PFSK-1 (cell line): Measurements from ENCODE around the gene MST1.

ENCODE experiments used
- FOXP2 ChIP-seq: optimal IDR thresholded peaks from 2 replicates; pipeline ENCODE3; 2011; ENCODE audit warnings: borderline replicate concordance, control low read depth, inconsistent platforms; ENCODE audit not compliant: insufficient read depth; ENCODE audit errors: extremely low read length, extremely low read depth
- POLR2AphosphoS5 ChIP-seq: IDR thresholded peaks from 2 replicates; pipeline ENCODE4 v1.6.1; 2012; ENCODE audit warnings: low read depth, mild to moderate bottlenecking, control low read depth, low read length, moderate library complexity
- SIN3A ChIP-seq: IDR thresholded peaks from 2 replicates; pipeline ENCODE4 v1.6.1; 2012; ENCODE audit warnings: mild to moderate bottlenecking, low read length, moderate library complexity, borderline replicate concordance; ENCODE audit not compliant: insufficient read depth
- TAF1 ChIP-seq: IDR thresholded peaks from 2 replicates; pipeline ENCODE4 v1.6.1; 2012; ENCODE audit warnings: low read length, control low read depth, borderline replicate concordance; ENCODE audit not compliant: insufficient read depth
- TF ChIP-seq, protein P1 (sequence below), 2 experiments: IDR thresholded peaks; 2 replicates each; pipeline versions ENCODE4 v1.6.1 to v1.8.0; 2011 to 2012; ENCODE audit warnings: low read depth in 2 of 2, low read length in 2 of 2, control low read depth in 1 of 2, inconsistent platforms in 1 of 2, mild to moderate bottlenecking in 1 of 2, moderate library complexity in 1 of 2; ENCODE audit not compliant: insufficient read depth in 1 of 2

DNA sequence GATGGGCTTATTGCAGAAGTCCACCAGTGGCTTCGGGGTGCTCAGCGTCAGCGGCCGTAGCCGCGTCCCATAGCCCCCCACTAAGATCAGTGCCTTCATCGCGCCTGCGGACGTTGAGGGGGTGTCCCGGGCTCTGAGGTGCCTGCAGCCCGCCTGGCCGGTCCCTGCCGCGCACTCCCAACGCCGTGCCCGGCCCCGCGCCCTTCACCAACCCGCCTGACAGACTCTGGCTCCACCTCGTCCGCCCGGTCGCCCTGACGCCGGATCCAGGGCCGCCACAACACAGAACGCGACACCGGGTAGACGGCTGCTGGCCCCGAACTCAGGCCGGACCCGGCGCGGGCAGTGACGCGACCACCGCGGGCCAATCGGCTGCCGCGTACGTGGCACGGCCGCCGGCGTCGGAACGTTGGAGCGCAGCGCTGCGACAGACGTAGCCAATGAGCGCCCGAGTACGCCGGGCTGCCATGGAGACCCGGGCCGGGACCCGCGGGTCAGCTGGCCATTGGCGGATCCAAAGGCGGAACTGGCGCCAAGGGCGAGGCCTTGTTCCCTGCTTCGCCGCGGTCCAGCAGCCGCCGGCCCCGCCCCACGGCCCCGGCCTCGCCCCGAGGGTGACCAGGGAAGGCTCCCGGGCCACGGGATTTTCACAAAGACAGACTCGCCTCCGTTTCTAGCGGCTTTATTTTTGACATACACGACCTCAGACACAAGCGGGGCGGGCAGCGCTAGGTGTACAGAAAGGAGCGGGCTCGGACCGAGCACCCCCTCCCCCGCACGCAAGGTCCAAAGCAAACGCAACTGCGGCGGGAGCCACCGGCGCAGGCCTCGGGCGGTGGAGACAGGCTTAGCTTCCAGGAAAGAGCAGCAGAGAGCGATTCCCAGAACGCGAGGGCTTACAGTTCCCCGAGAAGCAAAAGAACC lies 34.6 kb upstream of the MST1 start, which contains the start of gene GMPPB:
- TF ChIP-seq POLR2AphosphoS5 (peak; percentile 69; the same call in 1 of the 2 replicates), TAF1 (no peak), SIN3A (no peak; the same call in 1 of the 2 replicates), FOXP2 (no peak)
- TF ChIP-seq, protein P1, sequence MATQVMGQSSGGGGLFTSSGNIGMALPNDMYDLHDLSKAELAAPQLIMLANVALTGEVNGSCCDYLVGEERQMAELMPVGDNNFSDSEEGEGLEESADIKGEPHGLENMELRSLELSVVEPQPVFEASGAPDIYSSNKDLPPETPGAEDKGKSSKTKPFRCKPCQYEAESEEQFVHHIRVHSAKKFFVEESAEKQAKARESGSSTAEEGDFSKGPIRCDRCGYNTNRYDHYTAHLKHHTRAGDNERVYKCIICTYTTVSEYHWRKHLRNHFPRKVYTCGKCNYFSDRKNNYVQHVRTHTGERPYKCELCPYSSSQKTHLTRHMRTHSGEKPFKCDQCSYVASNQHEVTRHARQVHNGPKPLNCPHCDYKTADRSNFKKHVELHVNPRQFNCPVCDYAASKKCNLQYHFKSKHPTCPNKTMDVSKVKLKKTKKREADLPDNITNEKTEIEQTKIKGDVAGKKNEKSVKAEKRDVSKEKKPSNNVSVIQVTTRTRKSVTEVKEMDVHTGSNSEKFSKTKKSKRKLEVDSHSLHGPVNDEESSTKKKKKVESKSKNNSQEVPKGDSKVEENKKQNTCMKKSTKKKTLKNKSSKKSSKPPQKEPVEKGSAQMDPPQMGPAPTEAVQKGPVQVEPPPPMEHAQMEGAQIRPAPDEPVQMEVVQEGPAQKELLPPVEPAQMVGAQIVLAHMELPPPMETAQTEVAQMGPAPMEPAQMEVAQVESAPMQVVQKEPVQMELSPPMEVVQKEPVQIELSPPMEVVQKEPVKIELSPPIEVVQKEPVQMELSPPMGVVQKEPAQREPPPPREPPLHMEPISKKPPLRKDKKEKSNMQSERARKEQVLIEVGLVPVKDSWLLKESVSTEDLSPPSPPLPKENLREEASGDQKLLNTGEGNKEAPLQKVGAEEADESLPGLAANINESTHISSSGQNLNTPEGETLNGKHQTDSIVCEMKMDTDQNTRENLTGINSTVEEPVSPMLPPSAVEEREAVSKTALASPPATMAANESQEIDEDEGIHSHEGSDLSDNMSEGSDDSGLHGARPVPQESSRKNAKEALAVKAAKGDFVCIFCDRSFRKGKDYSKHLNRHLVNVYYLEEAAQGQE (IDR thresholded peaks at IDR 0.05; ENCODE audit: insufficient read depth in 1 of 2, low read depth in 2 of 2, low read length in 2 of 2): 0 out of 4 replicates have a peak, but pooled peaks of 1 of the 2 experiments have one; percentile 7
